Activated effector memory CD4-positive, alpha-beta T cell treated with anti-CD3 and anti-CD28 coated beads, Interleukin-2, amount 50 U/mL, for 16 hours (primary cell): ENCODE measurements around the gene PRRX2.
"Not testable (repeated sequence)": the region's sequence is repeated elsewhere in the genome, so short reads cannot be mapped to it uniquely, and the experiment has no call there.

ENCODE experiments used
- DNase-seq: peaks from one replicate; pipeline ENCODE4 v3.0.0-alpha.2; 2020

Gene PRRX2

GRCh38 chr9:129665389-129665775 is at the start of gene PRRX2:
Gene PRRX2, plus strand, starts transcription at chr9:129665647. Its CDS starts 221 bp downstream, at chr9:129665868.
- peak; percentile 74 for DNase-seq

- DNase-seq: no peak
These were observed 48.3 kb upstream of the PRRX2 start for GRCh38 chr9:129617167-129617566.

GRCh38 chr9:129619787-129620668 is 45.4 kb upstream of the PRRX2 start:
- DNase-seq: no peak

GRCh38 chr9:129620669-129621295 is 44.7 kb upstream of the PRRX2 start, which contains the start of gene C9orf50:
Gene C9orf50, minus strand, starts transcription at chr9:129621101. Its CDS starts 527 bp downstream, at chr9:129620574.
- DNase-seq: no peak

- DNase-seq: no peak
These were observed 42.1 kb upstream of the PRRX2 start for GRCh38 chr9:129623331-129623730.

GRCh38 chr9:129624168-129624759 is 41.2 kb upstream of the PRRX2 start:
- peak; percentile 90 for DNase-seq

GRCh38 chr9:129624947-129625346 is 40.5 kb upstream of the PRRX2 start:
- no peak for DNase-seq

GRCh38 chr9:129626079-129626624 is 39.3 kb upstream of the PRRX2 start, which contains the start of gene NTMT1:
Gene NTMT1, plus strand, starts transcription at chr9:129626163. Its CDS starts 6,541 bp downstream, at chr9:129632704.
- peak; percentile 97 for DNase-seq

- DNase-seq: peak; percentile 76
These were observed 38.7 kb upstream of the PRRX2 start for GRCh38 chr9:129626625-129627284.

- no peak for DNase-seq
These were observed 37.6 kb upstream of the PRRX2 start for GRCh38 chr9:129627556-129628440.

GRCh38 chr9:129628709-129629108 is 36.7 kb upstream of the PRRX2 start:
- DNase-seq: no peak

- DNase-seq: no peak
These were observed 36.1 kb upstream of the PRRX2 start for GRCh38 chr9:129629251-129629820.

GRCh38 chr9:129630967-129631673 is 34.3 kb upstream of the PRRX2 start:
- DNase-seq: no peak

- no peak for DNase-seq
These were observed 33.7 kb upstream of the PRRX2 start for GRCh38 chr9:129631674-129632129.

- no peak for DNase-seq
These were observed 33.0 kb upstream of the PRRX2 start for GRCh38 chr9:129632460-129632859.

- DNase-seq: no peak
These were observed 32.2 kb upstream of the PRRX2 start for GRCh38 chr9:129633207-129633606.

- no peak for DNase-seq
These were observed 31.6 kb upstream of the PRRX2 start for GRCh38 chr9:129633848-129634247.

- no peak for DNase-seq
These were observed 30.1 kb upstream of the PRRX2 start for GRCh38 chr9:129635099-129636065.

- DNase-seq: not testable (repeated sequence)
These were observed 29.1 kb upstream of the PRRX2 start for GRCh38 chr9:129636343-129636742.
